Caki2 (cell line): Measurements from ENCODE around the gene AKR1C1. TPM values are rescaled to one million over a fixed set of nuclear protein-coding genes. Genes with fewer than 3 reads are reported as not detected.
"Not testable (repeated sequence)": the region's sequence is repeated elsewhere in the genome, so short reads cannot be mapped to it uniquely, and the experiment has no call there.

Experiments used
- DNase-seq: peaks from one replicate; pipeline ENCODE4 v3.0.0-alpha.2; 2015; ENCODE audit warnings: low read depth
- in situ Hi-C: cut with HindIII; loops from 2 replicates; pipeline ENCODE4 v1.10.0; 2016; ENCODE audit warnings: low sequenced_read_pairs, low pct_unique_long_range_greater_than_20kb, mixed read lengths
- total RNA-seq: library from RNA; depleted of rRNA; stranded (reverse); fragments of >200 nt; shearing (Covaris generic); gene quantifications from 2 replicates; pipeline ENCODE4 v1.2.3, GENCODE V29; 2014; ENCODE audit warnings: low replicate concordance; rRNA removed

The AKR1C1 gene
- total RNA-seq, 1 experiment from 2014 or later, result 7,564 TPM

- in situ Hi-C loops, DNase-seq: not testable (repeated sequence)
Observed at GRCh38 chr10:5032444-5032843, 69.2 kb downstream of the AKR1C1 start.

Other genes starting within 250 kb of the AKR1C1 start
- gene AKR1E2, start 137.2 kb upstream of the AKR1C1 start, total RNA-seq, result 74.3 and 112 TPM in 2 replicates
- 1,417 and 1,499 TPM in 2 replicates for gene AKR1C2, start 40.4 kb downstream of the AKR1C1 start, total RNA-seq
- gene AKR1C3, start 131.0 kb downstream of the AKR1C1 start, total RNA-seq, result 3,253 and 3,825 TPM in 2 replicates
- gene AKR1C8, start 221.7 kb downstream of the AKR1C1 start, total RNA-seq, result 4.3 TPM in 1 of 2 replicates, not detected in the other
- not detected in 2 replicates for gene AKR1C4, start 233.4 kb downstream of the AKR1C1 start, total RNA-seq